H9 (cell line): ENCODE data around the gene CLIC6. TPM values are rescaled to one million over a fixed set of nuclear protein-coding genes. Genes with fewer than 3 reads are reported as not detected.

Source experiments
- DNase-seq: peaks from one replicate; pipeline ENCODE4 v3.0.0-alpha.2; 2017
- H2AFZ ChIP-seq: one replicate; pipeline ENCODE4 v1.6.1; 2013; ENCODE audit warnings: mild to moderate bottlenecking, low read length, control low read depth, moderate library complexity
- H2AK5ac ChIP-seq: 2 replicates; pipeline ENCODE4 v1.6.1; 2013; ENCODE audit warnings: low read length, control low read depth, mixed read lengths; ENCODE audit not compliant: insufficient read length
- H2BK120ac ChIP-seq: one replicate; pipeline ENCODE4 v1.6.1; 2013; ENCODE audit warnings: low read depth, mild to moderate bottlenecking, low read length, control low read depth, inconsistent platforms; ENCODE audit not compliant: poor library complexity, severe bottlenecking
- H2BK12ac ChIP-seq: 2 replicates; pipeline ENCODE4 v1.6.1; 2013; ENCODE audit warnings: low read length, control low read depth, mixed read lengths, low read depth; ENCODE audit not compliant: insufficient read length
- H2BK15ac ChIP-seq: 2 replicates; pipeline ENCODE4 v1.6.1; 2013; ENCODE audit warnings: low read depth, low read length, control low read depth
- H2BK20ac ChIP-seq: one replicate; pipeline ENCODE4 v1.6.1; 2013; ENCODE audit warnings: low read depth, mild to moderate bottlenecking, low read length, control low read depth, inconsistent platforms; ENCODE audit not compliant: poor library complexity, severe bottlenecking
- H2BK5ac ChIP-seq: 2 replicates; pipeline ENCODE4 v1.6.1; 2013; ENCODE audit warnings: low read length, control low read depth, mixed read lengths; ENCODE audit not compliant: insufficient read length
- H3K14ac ChIP-seq: 2 replicates; pipeline ENCODE4 v1.6.1; 2013; ENCODE audit warnings: low read length, control low read depth; ENCODE audit not compliant: insufficient read depth
- H3K18ac ChIP-seq: 2 replicates; pipeline ENCODE4 v1.6.1; 2013; ENCODE audit warnings: low read depth, mild to moderate bottlenecking, mixed read lengths, low read length, control low read depth; ENCODE audit not compliant: insufficient read length
- H3K23ac ChIP-seq: 2 replicates; pipeline ENCODE4 v1.6.1; 2013; ENCODE audit warnings: low read length, control low read depth, mixed read lengths, low read depth; ENCODE audit not compliant: insufficient read length
- H3K23me2 ChIP-seq: 2 replicates; pipeline ENCODE4 v1.6.1; 2013; ENCODE audit warnings: low read depth, mild to moderate bottlenecking, mixed read lengths, low read length, control low read depth; ENCODE audit not compliant: insufficient read length, poor library complexity, severe bottlenecking
- H3K27ac ChIP-seq: 2 replicates; pipeline ENCODE4 v1.5.1; 2013; ENCODE audit warnings: low read length, control low read depth, mixed read lengths, low read depth; ENCODE audit not compliant: insufficient read length
- H3K27me3 ChIP-seq: 2 replicates; pipeline ENCODE4 v1.6.1; 2013; ENCODE audit warnings: low read length, control low read depth, inconsistent platforms; ENCODE audit not compliant: insufficient read depth
- H3K4ac ChIP-seq: 2 replicates; pipeline ENCODE4 v1.6.1; 2013; ENCODE audit warnings: low read depth, mild to moderate bottlenecking, control low read depth, inconsistent platforms, low read length, moderate library complexity
- H3K4me1 ChIP-seq: 2 replicates; pipeline ENCODE4 v1.6.1; 2013; ENCODE audit warnings: low read length, control low read depth, inconsistent platforms; ENCODE audit not compliant: insufficient read depth
- H3K4me2 ChIP-seq: 2 replicates; pipeline ENCODE4 v1.6.1; 2013; ENCODE audit warnings: low read length, control low read depth, mixed read lengths; ENCODE audit not compliant: insufficient read length, insufficient read depth
- H3K56ac ChIP-seq: 2 replicates; pipeline ENCODE4 v1.6.1; 2013; ENCODE audit warnings: low read depth, mild to moderate bottlenecking, mixed read lengths, low read length, control low read depth; ENCODE audit not compliant: insufficient read length
- H3K79me1 ChIP-seq: 2 replicates; pipeline ENCODE4 v1.6.1; 2013; ENCODE audit warnings: low read depth, mild to moderate bottlenecking, moderate library complexity, low read length, control low read depth, inconsistent platforms; ENCODE audit not compliant: insufficient read depth, poor library complexity, severe bottlenecking
- H3K79me2 ChIP-seq: 2 replicates; pipeline ENCODE4 v1.6.1; 2013; ENCODE audit warnings: low read length, control low read depth, inconsistent platforms; ENCODE audit not compliant: insufficient read depth
- H3K9ac ChIP-seq: 2 replicates; pipeline ENCODE4 v1.6.1; 2013; ENCODE audit warnings: low read length, control low read depth, mixed read lengths; ENCODE audit not compliant: insufficient read length; ENCODE audit errors: extremely low read depth
- H3K9me3 ChIP-seq: one replicate; pipeline ENCODE4 v1.6.1; 2013; ENCODE audit warnings: low read depth, low read length, inconsistent platforms; ENCODE audit not compliant: control insufficient read depth
- H3T11ph ChIP-seq: one replicate; pipeline ENCODE4 v1.6.1; 2013; ENCODE audit warnings: mild to moderate bottlenecking, low read length, control low read depth, inconsistent platforms
- H4K20me1 ChIP-seq: one replicate; pipeline ENCODE4 v1.6.1; 2013; ENCODE audit not compliant: control insufficient read depth, insufficient read length, insufficient read depth
- H4K5ac ChIP-seq: 2 replicates; pipeline ENCODE4 v1.6.1; 2013; ENCODE audit warnings: low read depth, mild to moderate bottlenecking, mixed read lengths, low read length, control low read depth; ENCODE audit not compliant: insufficient read length
- H4K8ac ChIP-seq: replicated peaks from 2 replicates; pipeline ENCODE4 v1.6.1; 2013; ENCODE audit warnings: low read length, control low read depth, mixed read lengths, low read depth; ENCODE audit not compliant: insufficient read length
- H4K91ac ChIP-seq: 2 replicates; pipeline ENCODE4 v1.6.1; 2013; ENCODE audit warnings: low read depth, mild to moderate bottlenecking, moderate library complexity, mixed read lengths, low read length, control low read depth; ENCODE audit not compliant: insufficient read length
- H3K27ac Mint-ChIP-seq, 3 experiments: 2 replicates in 2 of 3; 3 replicates in 1 of 3; pipeline ENCODE4 v1.8.0; 2020 to 2021; ENCODE audit warnings: mixed read lengths in 3 of 3, mild to moderate bottlenecking in 1 of 3, moderate library complexity in 1 of 3
- H3K27me3 Mint-ChIP-seq: 2 replicates; pipeline ENCODE4 v1.8.0; 2021; ENCODE audit warnings: low read depth, mild to moderate bottlenecking, moderate library complexity, mixed read lengths
- H3K36me3 Mint-ChIP-seq, 3 experiments: 2 replicates in 2 of 3; 3 replicates in 1 of 3; pipeline ENCODE4 v1.8.0; 2020 to 2021; ENCODE audit warnings: low read depth in 3 of 3, mixed read lengths in 3 of 3; ENCODE audit not compliant: insufficient read depth in 1 of 3
- H3K4me1 Mint-ChIP-seq, 2 experiments: 2 replicates each; pipeline ENCODE4 v1.8.0; 2020; ENCODE audit warnings: mixed read lengths in 2 of 2
- H3K4me3 Mint-ChIP-seq, 2 experiments: 2 replicates in 1 of 2; 3 replicates in 1 of 2; pipeline ENCODE4 v1.8.0; 2020 to 2021; ENCODE audit warnings: mild to moderate bottlenecking in 2 of 2, mixed read lengths in 2 of 2, moderate library complexity in 1 of 2
- H3K9me3 Mint-ChIP-seq, 2 experiments: 2 replicates in 1 of 2; 3 replicates in 1 of 2; pipeline ENCODE4 v1.8.0; 2020; ENCODE audit warnings: mild to moderate bottlenecking in 2 of 2, mixed read lengths in 2 of 2, moderate library complexity in 1 of 2
- CTCF ChIP-seq: fragments of 200-600 bp; sonication (generic); conservative IDR thresholded peaks from 3 replicates; pipeline ENCODE4 v1.8.0; 2021; ENCODE audit warnings: antibody characterized with exemption, mild to moderate bottlenecking
- WGBS: extraction: QIAGEN DNeasy Blood & Tissue Kit; methylation state at CpG from one replicate; pipeline ENCODE4 v1.1.7; 2013; ENCODE audit warnings: missing lambda C conversion rate, low lambda C conversion rate, mixed read lengths; ENCODE audit not compliant: insufficient read length; ENCODE audit errors: extremely low coverage; 5-methylcytosine and 5-hydroxymethylcytosine counted together
- total RNA-seq: library from RNA; stranded (reverse); gene quantifications from 2 replicates; pipeline ENCODE4 v1.2.1, GENCODE V29; 2021

CLIC6 gene
- total RNA-seq, 1 experiment from 2014 or later, result 1.3 TPM

- no peak overlapping the region for H3K27ac Mint-ChIP-seq
- DNase-seq, result no peak
- WGBS, result no CpG with 5 or more reads among the region's 3 CpGs
- Histone ChIP-seq H3K4ac (no peak overlapping the region), H3K4me2 (no peak overlapping the region), H3K9ac (no peak overlapping the region), H3K79me2 (no peaks in the 10 kb centered on the region), H3K27me3 (no peaks in the 10 kb centered on the region), H2AK5ac (no peak overlapping the region), H2AFZ (no peak overlapping the region), H2BK20ac (no peak overlapping the region), H4K20me1 (no peaks in the 10 kb centered on the region), H3K18ac (no peak overlapping the region), H3K79me1 (no peaks in the 10 kb centered on the region), H3K14ac (no peak overlapping the region), H3K23me2 (no peaks in the 10 kb centered on the region), H4K91ac (no peak overlapping the region), H3K23ac (no peak overlapping the region), H3K4me1 (no peaks in the 10 kb centered on the region), H2BK120ac (no peak overlapping the region), H3K27ac (no peak overlapping the region), H4K8ac (no peak overlapping the region), H2BK12ac (no peak overlapping the region), H2BK15ac (no peak overlapping the region), H4K5ac (no peak overlapping the region), H3K56ac (no peak overlapping the region), H3K9me3 (no peaks in the 10 kb centered on the region), H2BK5ac (no peak overlapping the region), H3T11ph (no peak overlapping the region)
- peaks cover 3% of the 10 kb centered on the region for H3K27me3 Mint-ChIP-seq
- H3K36me3 Mint-ChIP-seq, result no peaks in the 10 kb centered on the region
- TF ChIP-seq CTCF, result no peak
- no peaks in the 10 kb centered on the region for H3K9me3 Mint-ChIP-seq
- no peak overlapping the region for H3K4me3 Mint-ChIP-seq
- no peaks in the 10 kb centered on the region for H3K4me1 Mint-ChIP-seq
Measured at GRCh38 chr21:34748862-34749261, 80.1 kb downstream of the CLIC6 start.
